Rectal smooth muscle tissue (tissue), 1 donor: ENCODE measurements around the gene CYP1B1.
A peak's percentile ranks its signal among the peaks of the same experiment; 100 is the strongest.

Experiments used
- H3K27ac ChIP-seq: one replicate; pipeline ENCODE4 v1.7.0; 2013; ENCODE audit warnings: low read depth, low read length, inconsistent platforms
- H3K27me3 ChIP-seq: one replicate; pipeline ENCODE4 v1.7.0; 2013; ENCODE audit warnings: low read length; ENCODE audit not compliant: control insufficient read depth, insufficient read depth
- H3K36me3 ChIP-seq: one replicate; pipeline ENCODE4 v1.7.0; 2013; ENCODE audit warnings: low read length; ENCODE audit not compliant: control insufficient read depth, insufficient read depth
- H3K4me1 ChIP-seq: one replicate; pipeline ENCODE4 v1.7.0; 2013; ENCODE audit warnings: low read length; ENCODE audit not compliant: control insufficient read depth, insufficient read depth
- H3K4me3 ChIP-seq: one replicate; pipeline ENCODE4 v1.7.0; 2013; ENCODE audit warnings: low read length
- H3K9ac ChIP-seq: one replicate; pipeline ENCODE4 v1.7.0; 2013; ENCODE audit warnings: low read length

Gene CYP1B1

DNA sequence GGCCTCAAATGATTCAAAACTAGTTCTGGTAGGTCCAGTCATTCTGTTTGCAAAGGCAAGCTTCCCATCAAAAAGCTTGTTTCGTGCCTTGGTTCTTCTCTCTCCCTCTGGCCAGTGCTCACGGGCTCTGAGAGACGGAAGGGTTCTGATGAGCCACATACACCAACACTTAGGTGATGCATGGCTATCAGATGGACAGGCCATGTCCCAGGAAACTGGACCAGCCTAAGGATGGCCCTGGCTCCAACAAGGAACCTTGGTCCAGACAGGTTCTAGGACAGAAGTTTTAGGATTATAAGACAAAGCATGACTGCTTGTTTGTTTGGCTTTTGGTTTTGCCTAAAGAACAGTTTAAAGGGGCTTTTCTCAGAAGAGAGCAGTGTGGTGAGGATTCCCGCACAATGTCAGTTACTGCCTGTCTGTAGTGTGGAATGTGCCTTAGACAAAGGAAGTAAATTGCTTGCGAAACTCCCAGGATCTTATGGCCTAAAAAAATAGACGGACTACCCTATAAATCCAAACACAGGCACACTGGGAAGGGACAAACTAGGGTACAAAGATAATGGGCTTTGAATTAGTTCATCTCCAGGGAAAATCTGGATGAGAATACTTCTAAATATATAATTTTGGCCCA is 10.3 kb downstream of the CYP1B1 start:
- no peak overlapping the region for H3K9ac ChIP-seq
- H3K4me1 ChIP-seq = no peaks in the 10 kb centered on the region
- no peaks in the 10 kb centered on the region for H3K36me3 ChIP-seq
- no peak overlapping the region for H3K4me3 ChIP-seq
- H3K27ac ChIP-seq = no peak overlapping the region
- no peaks in the 10 kb centered on the region for H3K27me3 ChIP-seq

DNA sequence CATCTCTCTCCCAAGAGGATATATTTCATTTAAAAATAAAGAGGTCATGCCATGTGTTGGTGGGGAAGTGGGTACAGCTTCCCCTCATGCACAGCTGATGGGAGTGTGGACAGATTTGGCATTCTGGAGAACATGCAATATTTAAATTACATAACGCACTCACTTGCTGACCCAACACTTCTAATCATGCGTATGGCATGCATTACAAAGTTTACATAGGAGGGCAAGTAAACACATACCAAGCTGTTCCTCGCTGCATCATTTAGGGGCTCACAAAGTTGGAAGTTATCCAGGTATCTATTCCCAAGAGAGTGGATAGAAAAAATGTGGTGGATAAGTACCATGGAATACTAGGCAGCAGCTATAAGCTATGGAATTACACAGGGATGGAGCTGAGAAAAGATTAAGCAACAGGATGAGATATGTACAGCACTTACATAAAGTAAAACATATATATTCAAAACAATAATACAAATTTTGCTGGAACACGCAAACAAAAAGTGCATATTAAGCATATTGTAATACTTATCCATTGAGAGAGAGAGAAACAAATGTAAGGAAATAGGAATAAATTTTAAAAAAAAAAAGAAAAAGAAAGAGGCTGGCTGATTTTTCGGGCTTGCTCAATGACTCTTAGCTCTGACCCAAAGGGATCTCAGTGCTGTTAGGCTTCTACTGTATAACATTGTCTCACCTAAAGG is 11.0 kb downstream of the CYP1B1 start:
- H3K27me3 ChIP-seq = no peaks in the 10 kb centered on the region
- no peaks in the 10 kb centered on the region for H3K36me3 ChIP-seq
- H3K27ac ChIP-seq = no peak overlapping the region
- no peak overlapping the region for H3K4me3 ChIP-seq
- no peaks in the 10 kb centered on the region for H3K4me1 ChIP-seq
- no peak overlapping the region for H3K9ac ChIP-seq

DNA sequence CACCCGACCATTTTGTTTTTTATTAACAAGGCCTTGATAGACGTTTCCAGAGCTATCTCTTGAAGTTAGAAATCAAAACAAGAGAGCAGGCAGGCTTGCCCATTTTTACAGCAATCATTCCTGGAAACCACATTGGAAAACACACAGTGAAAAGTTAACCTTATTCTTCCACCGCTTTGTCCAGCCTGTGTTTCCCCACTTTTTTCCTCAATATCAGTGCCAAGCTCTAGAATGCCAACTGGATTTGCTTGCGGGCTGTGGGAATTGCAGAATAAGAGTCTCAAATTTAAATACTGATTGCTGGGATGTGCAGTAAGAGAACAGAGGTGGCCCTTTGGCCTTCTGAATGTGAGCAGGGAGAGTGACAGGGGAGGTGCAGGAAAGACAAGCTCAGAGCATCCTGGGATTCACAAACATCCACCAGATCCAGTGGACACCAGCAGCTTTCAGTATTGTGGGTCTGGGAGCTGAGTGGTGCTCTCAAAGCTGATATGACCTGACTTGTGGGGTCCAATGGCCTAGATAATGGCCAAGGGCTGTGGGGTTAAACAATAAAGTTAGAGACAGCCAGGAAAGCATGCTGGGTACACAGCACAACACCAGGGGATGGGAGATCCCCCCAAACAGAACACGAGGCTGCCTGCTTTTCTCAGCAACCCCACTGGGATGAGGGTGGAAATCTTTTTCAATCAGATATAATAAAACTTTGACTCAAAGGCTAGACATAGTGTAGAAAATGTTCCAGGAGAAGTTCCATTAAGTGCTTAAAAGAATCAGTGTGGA is 15.5 kb downstream of the CYP1B1 start:
- Histone ChIP-seq H3K27me3 (no peaks in the 10 kb centered on the region), H3K4me3 (no peak overlapping the region), H3K27ac (no peak overlapping the region), H3K4me1 (no peaks in the 10 kb centered on the region), H3K36me3 (no peaks in the 10 kb centered on the region), H3K9ac (no peak overlapping the region)

DNA sequence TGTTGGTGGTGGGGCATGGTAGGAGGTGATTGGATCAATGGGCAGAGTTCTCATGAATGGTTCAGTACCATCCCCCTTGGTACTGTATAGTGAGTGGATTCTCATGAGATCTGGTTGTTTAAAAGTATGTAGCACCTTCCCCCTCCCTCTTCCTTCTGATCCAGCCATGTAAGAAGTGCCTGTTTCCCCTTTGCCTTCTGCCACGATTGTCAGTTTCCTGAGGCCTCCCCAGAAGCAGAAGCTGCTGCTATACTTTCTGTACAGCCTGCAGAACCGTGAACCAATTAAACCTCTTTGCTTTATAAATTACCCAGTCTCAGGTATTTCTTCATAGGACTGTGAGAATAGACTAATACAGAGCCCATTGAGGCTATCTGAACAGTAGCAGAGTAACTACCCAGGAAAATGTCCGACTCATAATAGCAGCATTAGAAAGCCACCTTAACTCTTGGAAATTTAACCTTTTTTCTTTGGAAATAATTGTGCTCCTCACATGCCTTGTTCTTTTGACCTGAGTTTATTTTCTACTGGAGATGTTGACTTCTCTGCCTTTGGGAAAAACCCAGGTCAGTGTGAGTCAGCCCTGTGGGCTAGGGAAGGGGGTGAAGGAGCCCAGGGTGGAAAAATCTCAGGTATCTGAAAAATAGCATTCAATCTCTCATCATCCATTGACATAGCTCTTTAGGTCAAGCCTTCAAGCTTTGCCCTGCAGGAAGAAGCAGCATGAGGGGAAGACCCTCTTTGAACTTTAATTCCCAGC is 18.1 kb downstream of the CYP1B1 start:
- no peaks in the 10 kb centered on the region for H3K27me3 ChIP-seq
- no peaks in the 10 kb centered on the region for H3K4me1 ChIP-seq
- no peak overlapping the region for H3K4me3 ChIP-seq
- H3K27ac ChIP-seq = no peak overlapping the region
- H3K9ac ChIP-seq = no peak overlapping the region
- no peaks in the 10 kb centered on the region for H3K36me3 ChIP-seq

DNA sequence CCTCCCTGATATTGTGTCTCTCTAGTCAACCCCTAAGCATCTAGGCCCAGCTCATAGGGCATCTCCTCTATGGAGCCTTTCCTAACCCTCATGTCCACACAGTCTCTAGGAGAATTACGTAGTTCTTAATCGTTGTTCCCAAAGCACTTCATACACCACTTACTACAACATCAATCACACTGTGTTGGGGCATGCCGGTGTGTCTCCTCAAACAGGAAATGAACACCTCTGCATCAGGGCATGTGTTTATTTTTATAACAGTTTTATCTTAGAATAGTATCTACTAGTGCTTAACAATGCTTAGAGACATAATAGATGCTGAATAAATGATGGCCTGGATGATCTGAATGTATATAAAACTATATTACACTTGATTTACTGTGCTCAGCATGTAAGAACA is 19.7 kb downstream of the CYP1B1 start:
- Histone ChIP-seq H3K4me3 (no peak overlapping the region), H3K27ac (no peak overlapping the region), H3K27me3 (no peaks in the 10 kb centered on the region), H3K36me3 (no peaks in the 10 kb centered on the region), H3K4me1 (no peaks in the 10 kb centered on the region), H3K9ac (no peak overlapping the region)

DNA sequence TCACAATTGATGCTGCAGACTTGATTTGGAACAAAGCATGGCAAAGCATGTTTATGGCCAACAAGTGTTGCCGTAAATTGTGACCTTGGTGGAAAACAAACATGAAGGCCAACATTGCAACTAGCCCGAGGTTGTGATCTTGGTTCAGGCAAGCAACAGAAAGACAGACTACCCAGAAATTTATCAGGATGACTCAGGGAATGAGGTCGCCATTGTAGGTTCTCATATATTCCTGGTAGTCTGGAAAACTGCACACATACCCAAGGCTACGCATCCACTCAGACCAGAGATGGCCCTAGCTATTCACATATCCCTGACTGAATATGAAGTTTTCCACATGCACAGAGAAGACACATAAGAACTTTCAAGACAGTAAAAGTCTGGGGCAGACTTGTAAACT is 30.1 kb downstream of the CYP1B1 start:
- no peak overlapping the region for H3K4me3 ChIP-seq
- H3K27ac ChIP-seq = no peak overlapping the region
- no peaks in the 10 kb centered on the region for H3K27me3 ChIP-seq
- no peaks in the 10 kb centered on the region for H3K4me1 ChIP-seq
- H3K36me3 ChIP-seq = no peaks in the 10 kb centered on the region
- H3K9ac ChIP-seq = no peak overlapping the region

DNA sequence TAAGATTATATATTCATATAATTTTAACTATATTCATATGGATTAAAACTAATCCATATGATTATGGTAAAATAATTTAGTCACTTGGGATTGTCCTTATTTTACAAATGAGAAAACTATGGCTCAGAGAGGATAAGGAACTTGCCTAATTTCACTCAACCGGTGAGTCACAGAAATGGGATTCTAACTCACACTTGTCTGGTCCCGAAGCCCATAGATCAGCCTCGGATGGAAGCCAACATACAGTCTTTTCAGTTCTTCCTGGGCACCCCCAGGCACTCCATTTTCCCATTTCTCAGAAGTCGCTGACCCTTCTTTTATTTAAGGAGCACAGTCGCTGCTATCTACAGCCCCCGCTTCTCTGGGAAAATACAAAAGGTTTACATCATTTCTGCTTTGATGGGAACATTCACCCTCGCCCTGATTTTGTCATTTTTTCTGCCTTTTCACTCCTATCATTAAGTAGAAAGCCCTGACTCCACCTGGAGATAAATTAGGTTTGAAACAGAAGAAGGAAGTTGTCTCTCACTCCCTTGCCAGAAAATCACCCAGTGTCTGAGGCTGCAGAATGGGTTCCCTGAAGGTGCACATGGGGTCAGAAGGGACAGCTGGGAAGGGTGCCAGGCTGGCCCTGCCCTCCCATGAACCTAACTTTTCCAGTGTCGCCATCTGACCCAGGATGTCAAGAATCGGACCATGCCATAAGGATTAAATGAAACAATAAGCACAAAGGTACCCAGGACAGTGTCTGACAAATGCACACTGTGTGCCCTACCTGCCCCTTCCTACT is 36.6 kb downstream of the CYP1B1 start:
- Histone ChIP-seq H3K9ac (no peak overlapping the region), H3K4me3 (no peak overlapping the region), H3K27me3 (no peaks in the 10 kb centered on the region), H3K27ac (no peak overlapping the region), H3K36me3 (no peaks in the 10 kb centered on the region), H3K4me1 (peaks cover 6% of the 10 kb centered on the region)

DNA sequence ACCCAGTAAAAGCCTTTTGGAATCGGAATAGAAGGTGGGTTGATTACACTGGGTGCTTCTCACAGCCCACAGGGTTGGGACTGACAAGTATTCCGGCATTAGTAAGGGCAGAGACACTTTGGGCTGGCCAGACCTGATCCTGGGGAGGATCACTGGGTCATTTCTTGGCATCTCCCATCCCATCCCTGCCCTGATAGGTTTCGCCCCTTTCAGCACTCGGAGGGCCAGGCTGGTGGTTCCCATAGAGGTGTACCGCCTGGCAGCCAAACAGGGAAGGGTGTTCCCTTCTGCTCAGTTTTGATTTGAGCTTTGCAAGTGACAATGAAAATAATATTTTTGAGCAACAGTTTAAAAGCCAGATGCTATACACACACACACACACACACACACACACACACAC is 37.3 kb downstream of the CYP1B1 start:
- Histone ChIP-seq H3K4me3 (peak overlapping the region; percentile 52), H3K9ac (no peak overlapping the region), H3K27ac (no peak overlapping the region), H3K4me1 (peaks cover 6% of the 10 kb centered on the region), H3K36me3 (no peaks in the 10 kb centered on the region), H3K27me3 (no peaks in the 10 kb centered on the region)

DNA sequence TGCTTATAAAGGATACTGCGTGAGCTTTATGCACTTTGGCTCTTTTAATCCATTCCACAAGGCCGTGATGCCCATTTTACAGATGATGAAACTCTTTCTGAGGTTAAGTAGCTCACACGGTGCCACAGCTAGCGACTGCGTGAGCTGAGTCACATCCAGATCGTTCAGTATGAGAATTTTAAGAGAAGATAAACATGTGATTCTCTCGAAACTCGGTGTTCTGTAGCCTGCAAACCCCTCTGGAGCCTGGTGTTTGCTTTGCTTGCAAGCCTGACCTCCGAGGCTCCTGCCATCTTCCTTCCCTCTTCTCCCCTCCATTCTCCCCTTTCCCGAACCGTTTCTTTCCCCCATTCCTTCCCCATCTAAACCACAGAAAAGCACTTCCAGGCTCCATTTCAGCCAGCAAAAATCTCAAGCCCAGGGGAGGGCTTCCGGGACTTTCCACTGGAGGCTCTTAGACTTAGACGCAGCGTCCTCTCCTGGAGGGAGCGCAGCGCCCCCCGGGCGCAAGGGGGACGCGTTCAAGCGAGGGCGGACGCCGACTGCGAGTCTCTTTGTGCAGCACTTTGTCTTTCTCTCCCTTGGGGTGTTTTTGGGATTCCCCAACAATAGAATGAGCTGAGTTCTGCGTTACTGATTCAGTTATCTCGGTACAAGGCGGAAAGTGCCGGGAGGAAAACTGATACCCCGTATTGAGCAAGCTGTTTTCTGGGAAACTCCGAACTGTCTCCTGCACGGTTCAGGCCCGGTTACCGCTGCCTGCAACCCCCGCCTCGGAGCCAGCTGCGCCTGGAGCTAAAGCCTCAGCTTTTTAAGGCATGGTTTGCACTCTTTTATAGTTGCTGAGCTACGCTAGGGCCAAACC is 38.0 kb downstream of the CYP1B1 start:
- Histone ChIP-seq H3K36me3 (no peaks in the 10 kb centered on the region), H3K27me3 (no peaks in the 10 kb centered on the region), H3K9ac (no peak overlapping the region), H3K4me3 (peak overlapping the region; percentile 52), H3K27ac (no peak overlapping the region), H3K4me1 (peaks cover 6% of the 10 kb centered on the region)

DNA sequence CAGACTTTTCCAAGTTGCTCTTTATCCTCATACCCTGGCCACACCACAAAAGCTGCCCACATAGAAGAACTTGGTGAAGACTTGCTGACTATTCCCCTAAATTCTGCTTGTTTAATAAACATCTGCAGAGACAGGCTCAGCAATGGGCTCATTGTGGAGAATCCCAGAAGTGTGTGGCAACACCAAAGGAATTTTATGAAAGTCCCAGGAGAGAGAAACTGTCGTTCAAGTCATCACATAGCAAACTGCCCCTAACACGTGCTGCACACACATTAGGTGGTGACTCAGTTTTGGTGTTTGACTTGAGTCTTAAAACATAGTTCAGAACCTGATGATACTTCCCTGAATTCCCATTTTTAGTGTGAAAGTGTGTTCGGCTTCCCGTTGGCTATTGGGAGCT is 38.6 kb downstream of the CYP1B1 start:
- Histone ChIP-seq H3K27me3 (no peaks in the 10 kb centered on the region), H3K9ac (no peak overlapping the region), H3K27ac (no peak overlapping the region), H3K4me1 (peaks cover 6% of the 10 kb centered on the region), H3K36me3 (no peaks in the 10 kb centered on the region), H3K4me3 (no peak overlapping the region)

DNA sequence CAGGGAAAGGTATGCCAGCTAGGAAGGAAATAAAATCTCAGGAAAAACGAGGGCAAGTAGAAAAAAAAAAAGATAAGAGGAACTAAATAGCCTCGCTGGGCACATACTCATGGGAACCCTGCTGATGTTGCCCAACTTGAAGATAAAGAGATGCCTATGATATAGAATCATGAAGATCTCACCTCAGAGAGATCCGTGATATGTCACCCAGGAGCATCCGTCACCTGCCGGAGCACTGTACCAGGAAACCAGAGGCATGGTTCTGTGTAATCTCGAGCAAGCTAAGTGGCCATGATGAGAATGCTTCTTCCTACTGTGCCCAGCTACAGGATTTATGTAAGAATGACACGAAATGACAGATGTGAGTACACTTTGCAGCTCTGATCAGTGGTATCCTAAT is 40.0 kb downstream of the CYP1B1 start:
- Histone ChIP-seq H3K27me3 (no peaks in the 10 kb centered on the region), H3K4me1 (peaks cover 6% of the 10 kb centered on the region), H3K9ac (no peak overlapping the region), H3K36me3 (no peaks in the 10 kb centered on the region), H3K4me3 (no peak overlapping the region), H3K27ac (no peak overlapping the region)
